Medulla oblongata (tissue), 1 donor: ENCODE results near the gene CDH3.

ENCODE experiments used
- DNase-seq: peaks from one replicate; pipeline ENCODE4 v3.0.0-alpha.2; 2015; ENCODE audit errors: extremely low spot score

Gene CDH3

DNA sequence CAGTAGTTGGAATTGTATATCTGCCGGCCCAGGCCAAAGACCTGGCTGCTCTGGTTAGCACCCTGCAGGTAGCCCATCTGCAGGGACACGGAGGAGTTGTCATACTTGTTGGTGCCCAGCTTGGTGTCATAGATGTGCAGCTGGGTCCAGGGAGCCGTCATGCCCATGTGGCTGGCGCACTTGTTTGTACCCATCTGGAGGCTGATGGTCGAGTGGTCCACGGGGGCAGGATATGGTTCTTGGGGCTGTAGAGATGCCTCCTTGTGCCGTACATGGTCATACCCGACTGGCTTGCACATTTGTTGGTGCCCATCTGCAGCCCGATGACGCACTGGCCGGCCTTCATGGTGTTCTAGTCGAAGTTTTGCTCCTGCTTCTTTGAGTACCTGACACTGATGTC lies 6.0 kb downstream of the CDH3 start:
- no peak for DNase-seq

DNA sequence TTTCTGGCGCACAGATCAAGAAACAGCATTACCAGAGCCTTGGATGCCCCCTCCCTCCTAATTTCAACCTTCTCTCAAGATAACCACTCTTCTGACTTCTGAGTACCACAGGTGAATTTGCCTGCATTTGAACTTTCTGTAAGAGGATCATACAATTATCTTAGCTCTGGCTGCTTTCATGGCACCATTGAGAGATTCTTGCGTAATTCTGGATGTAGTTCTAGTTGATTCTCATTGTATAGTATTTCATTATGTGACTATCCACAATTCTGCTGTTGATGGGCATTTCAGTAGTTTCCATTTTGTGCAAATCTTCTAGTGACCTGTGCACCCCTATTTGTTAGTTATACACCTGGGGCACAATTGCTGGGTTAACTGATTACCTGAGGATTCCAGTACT lies 7.5 kb downstream of the CDH3 start:
- DNase-seq = no peak

GRCh38 chr16:68655806-68656205 lies 10.7 kb downstream of the CDH3 start:
- DNase-seq = no peak

DNA sequence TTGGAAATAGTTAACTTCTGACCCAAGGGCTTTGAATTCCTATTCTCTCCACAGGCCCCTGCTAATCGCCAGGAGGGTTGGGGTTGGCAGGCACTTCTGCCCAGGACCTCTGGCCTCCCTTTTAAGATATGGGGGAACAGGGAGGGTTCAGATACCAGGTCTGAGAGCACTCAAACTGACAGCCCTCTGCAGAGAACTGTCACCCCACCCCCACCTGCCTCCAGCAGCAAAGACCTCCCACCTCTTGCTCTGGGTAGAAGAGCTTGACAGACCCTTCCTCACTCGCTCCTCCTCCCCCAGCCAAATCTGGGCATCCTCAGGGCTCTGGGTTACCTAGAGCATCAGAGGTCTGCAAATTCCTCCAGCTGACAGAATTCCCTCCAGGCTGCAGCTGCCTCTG lies 11.6 kb downstream of the CDH3 start:
- no peak for DNase-seq

DNA sequence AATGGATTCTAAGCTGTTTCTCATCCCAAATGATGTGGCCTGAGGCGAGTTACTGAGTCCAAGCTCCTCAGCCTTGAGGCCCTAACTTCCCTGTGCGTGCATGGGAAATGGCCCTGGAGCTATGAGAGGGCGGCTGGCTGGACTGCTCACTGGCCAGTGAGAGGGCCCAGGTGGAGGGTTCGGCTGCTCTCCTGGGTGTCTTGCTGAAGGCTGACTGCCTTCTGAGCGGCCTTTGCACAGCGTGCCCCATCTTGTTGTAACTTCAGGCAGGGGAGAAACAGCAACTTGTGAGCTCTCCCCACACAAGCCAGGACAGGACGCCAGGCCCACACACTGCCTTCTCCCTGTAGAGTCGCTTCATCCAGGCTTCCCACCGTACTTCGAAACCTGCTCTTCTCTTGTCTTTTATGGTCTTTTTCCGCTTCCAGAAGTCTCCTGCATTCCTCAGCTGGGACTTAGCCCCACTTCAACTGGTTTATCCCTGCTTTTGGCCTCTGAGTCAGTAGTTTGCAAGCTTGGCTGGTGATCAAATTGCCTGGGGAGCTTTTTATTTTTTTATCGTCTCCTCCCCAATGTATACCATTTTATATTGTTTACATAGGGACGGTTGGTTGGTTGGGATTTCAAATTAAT lies 13.3 kb downstream of the CDH3 start:
- DNase-seq = no peak

GRCh38 chr16:68658974-68659360 lies 13.9 kb downstream of the CDH3 start:
- DNase-seq = no peak

- no peak for DNase-seq
These were observed 14.6 kb downstream of the CDH3 start for GRCh38 chr16:68659412-68660358.

DNA sequence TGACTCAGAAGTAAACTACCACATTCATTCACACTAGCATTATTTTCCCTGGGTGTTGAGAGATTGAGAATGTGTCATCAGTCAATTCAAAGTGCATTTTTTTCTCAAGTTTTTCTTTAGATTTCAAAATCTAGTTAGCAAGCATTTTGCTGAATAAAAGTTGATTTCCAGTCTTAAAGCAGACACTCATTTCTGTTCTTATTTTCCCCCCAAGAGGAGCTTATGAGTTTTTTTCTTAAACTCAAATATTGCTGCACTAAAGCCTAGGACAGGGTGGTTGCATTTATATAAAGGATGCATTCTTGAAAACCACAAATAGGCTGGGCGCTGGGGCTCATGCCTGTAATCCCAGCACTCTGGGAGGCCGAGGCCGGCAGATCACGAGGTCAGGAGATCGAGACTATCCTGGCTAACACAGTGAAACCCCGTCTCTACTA lies 15.3 kb downstream of the CDH3 start:
- DNase-seq = no peak

- no peak for DNase-seq
These were observed 16.9 kb downstream of the CDH3 start for GRCh38 chr16:68662035-68662434.

DNA sequence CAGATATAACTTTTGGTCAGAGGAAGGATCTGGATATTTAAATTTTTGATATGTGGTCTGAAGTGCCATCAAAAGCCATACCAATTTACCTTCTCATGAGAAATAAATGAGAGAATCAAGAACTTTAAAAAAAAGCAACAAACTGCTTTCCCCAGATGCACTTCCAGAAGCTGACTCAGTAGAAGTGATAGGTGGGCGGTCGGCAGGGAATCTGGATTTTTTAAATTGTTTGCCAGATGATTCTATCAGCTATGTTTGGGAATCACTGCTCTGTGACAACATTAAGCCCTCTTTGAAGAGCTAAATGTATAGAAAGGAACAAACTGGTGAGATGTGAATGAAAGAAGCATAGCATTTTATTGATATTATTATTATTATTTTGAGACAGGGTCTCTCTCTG lies 19.2 kb downstream of the CDH3 start:
- DNase-seq = no peak

DNA sequence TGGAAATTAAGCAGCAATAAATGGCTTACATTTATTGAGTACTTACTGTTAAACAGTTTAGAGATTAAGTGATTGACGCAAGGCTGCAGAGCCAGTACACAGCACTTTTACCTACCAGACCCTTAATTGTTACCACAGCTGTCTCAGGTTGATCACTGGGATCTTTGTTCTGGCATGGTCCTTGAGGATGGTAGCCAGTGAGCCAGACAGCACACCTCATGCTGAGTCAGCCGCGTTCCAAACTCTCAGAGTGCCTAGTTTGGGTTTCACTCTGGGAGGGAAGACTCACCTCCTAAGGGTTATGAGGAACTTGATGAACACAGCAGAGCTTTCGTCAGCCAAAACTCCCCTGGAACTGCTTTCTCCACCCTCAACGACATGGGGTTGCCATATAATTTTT lies 20.4 kb downstream of the CDH3 start:
- no peak for DNase-seq

DNA sequence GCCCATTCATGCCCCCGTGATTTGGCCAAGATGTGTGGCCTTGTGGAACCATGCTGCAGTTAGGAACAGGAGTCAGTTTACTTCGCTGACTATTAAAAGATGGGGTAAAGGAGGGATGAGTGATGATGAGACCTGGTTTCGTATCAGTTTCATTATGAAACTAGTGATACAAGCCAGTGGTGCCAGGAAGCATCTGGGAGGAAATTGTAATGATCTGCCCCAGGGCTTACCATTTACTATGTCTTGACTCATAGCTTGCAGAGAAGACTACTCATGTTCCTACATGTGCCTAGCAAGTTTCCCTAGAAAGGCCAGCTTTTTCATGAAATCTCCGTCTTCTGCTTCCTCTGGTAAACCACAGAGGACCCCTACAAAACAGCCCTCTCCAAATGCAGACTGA lies 23.2 kb downstream of the CDH3 start:
- no peak for DNase-seq

DNA sequence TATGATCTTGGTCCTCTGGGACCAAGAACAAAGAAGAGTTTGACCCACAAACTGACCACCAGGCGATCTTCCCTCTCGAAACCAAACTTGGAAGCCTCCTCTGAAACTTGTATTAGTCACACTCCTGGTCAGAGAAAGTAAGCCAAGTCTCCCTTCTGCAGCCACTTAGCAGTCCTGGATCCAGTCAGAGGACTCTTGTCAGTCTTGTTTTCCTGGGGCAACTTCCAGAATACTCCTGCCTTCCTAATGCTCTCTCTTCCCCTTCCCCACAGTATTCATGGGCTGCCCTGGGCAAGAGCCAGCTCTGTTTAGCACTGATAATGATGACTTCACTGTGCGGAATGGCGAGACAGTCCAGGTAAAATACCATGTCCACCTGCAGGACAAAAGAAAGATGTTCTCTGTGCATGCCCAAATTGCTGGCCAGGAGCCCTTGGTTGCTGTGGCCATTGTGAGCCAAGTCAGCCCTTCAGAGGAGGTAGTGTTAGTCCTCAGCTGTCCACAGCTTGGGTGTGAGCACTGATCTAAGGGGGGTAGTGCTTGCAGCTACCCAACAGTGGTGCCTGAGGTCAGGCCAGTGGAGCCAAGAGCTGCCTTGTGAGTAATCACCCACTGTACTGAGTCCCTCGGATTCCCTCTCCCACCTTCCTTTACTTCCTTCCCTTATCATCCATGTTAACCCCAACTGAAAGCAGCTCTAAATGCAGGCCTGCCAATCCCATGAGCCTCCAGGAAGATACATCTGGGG lies 31.2 kb downstream of the CDH3 start:
- DNase-seq = no peak

DNA sequence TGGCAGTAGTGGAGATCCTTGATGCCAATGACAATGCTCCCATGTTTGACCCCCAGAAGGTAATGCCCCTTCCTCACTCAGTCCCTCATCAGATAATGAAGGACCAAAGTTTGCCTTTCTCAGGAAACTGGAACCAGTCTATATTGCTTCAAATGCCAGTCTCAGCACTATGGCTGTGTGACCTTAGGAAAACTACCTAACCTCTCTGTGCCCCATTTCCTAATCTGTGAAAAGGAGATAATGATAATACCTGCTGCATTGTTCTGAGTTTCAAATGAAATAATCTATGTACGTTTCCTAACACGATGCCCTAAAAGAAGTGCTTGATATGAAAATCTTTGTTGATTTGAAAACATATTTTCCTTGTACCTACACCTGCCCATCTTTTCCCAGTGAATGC lies 35.9 kb downstream of the CDH3 start:
- no peak for DNase-seq

- DNase-seq = no peak
These were observed 40.8 kb downstream of the CDH3 start for GRCh38 chr16:68685685-68686478.

GRCh38 chr16:68686905-68687304 lies 41.8 kb downstream of the CDH3 start:
- DNase-seq = no peak

GRCh38 chr16:68689921-68690320 lies 44.8 kb downstream of the CDH3 start:
- DNase-seq = no peak

GRCh38 chr16:68695575-68695974 lies 50.5 kb downstream of the CDH3 start:
- no peak for DNase-seq

DNA sequence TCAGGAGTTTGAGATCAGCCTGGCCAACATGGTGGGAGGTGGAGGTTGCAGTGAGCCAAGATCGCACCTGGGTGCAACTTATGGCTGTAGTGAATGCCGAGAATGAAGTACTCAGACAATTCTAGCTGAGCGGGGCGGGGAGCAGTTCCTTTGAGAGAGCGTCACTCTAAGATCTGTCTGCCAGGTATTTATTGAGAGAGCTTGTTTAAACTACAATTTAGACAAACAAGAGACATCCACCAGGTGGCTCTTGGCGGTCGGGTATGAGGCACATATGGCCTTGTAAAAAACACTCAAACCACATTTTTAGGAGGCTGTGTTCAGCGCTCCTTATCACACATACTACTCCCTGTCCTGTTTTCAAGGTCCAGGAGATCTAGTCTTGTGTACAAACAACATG lies 51.4 kb downstream of the CDH3 start:
- DNase-seq = no peak

DNA sequence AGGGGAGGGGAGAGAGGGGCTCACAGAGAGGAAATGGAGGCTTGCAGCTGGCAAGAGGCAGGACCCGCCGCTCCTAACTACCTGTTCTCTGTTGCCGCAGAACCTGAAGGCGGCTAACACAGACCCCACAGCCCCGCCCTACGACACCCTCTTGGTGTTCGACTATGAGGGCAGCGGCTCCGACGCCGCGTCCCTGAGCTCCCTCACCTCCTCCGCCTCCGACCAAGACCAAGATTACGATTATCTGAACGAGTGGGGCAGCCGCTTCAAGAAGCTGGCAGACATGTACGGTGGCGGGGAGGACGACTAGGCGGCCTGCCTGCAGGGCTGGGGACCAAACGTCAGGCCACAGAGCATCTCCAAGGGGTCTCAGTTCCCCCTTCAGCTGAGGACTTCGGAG lies 53.0 kb downstream of the CDH3 start:
- no peak for DNase-seq

GRCh38 chr16:68700120-68700519 lies 55.0 kb downstream of the CDH3 start:
- no peak for DNase-seq

DNA sequence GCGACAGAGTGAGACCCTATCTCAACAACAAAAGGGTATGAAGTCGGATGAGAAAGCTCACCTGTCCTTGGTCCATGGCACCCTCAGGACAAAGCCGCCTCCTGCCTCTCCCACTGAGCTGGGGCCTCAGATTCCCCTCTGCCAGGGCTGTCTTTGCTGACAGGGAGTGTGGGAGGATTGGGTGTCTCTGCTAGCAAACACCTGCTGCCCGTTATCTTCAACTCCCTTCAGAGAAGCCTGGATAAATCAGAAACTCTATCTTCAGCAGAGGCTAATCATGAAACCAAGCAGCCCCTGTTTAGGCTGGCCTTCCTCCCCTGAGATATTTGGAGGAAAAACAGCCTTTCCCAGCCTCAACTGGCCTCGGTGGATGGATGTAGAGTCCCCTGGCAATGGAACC lies 55.7 kb downstream of the CDH3 start:
- DNase-seq = no peak
